Rectal smooth muscle tissue (tissue), 1 donor: ENCODE data around the gene CSHL1.
"Not testable (repeated sequence)": the region's sequence is repeated elsewhere in the genome, so short reads cannot be mapped to it uniquely, and the experiment has no call there.

Experiments used
- H3K27ac ChIP-seq: one replicate; pipeline ENCODE4 v1.7.0; 2013; ENCODE audit warnings: low read depth, low read length, inconsistent platforms
- H3K27me3 ChIP-seq: one replicate; pipeline ENCODE4 v1.7.0; 2013; ENCODE audit warnings: low read length; ENCODE audit not compliant: control insufficient read depth, insufficient read depth
- H3K36me3 ChIP-seq: one replicate; pipeline ENCODE4 v1.7.0; 2013; ENCODE audit warnings: low read length; ENCODE audit not compliant: control insufficient read depth, insufficient read depth
- H3K4me1 ChIP-seq: one replicate; pipeline ENCODE4 v1.7.0; 2013; ENCODE audit warnings: low read length; ENCODE audit not compliant: control insufficient read depth, insufficient read depth
- H3K4me3 ChIP-seq: one replicate; pipeline ENCODE4 v1.7.0; 2013; ENCODE audit warnings: low read length
- H3K9ac ChIP-seq: one replicate; pipeline ENCODE4 v1.7.0; 2013; ENCODE audit warnings: low read length

CSHL1 gene

DNA sequence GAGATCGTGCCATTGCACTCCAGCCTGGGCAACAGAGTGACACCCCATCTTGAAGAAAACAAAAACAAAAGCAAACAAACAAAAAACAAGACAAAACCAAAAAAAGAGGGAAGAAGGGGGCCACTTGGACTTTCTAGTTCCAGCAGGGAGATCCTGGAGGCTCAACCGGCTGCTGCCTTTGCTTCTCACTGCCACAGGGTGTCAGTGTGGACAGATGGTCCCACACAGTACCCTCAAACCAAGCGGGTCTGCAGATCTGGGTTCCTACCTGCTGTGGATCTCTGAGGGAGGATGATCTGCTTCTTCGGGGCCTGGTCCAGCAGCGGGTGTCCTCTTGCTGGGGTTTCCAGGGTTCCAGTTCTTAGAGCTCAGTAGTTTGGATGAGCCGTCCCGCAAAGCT, 44.4 kb downstream of the CSHL1 start:
- H3K4me1 ChIP-seq, H3K9ac ChIP-seq, H3K36me3 ChIP-seq, H3K4me3 ChIP-seq, H3K27ac ChIP-seq, H3K27me3 ChIP-seq: not testable (repeated sequence)
